Chondrocyte (in vitro differentiated cells): Measurements from ENCODE around the gene TAF11L11. TPM values are rescaled to one million over a fixed set of nuclear protein-coding genes. Genes with fewer than 3 reads are reported as not detected.

Experiments
- total RNA-seq: library from RNA; stranded (reverse); gene quantifications from 3 replicates; pipeline ENCODE4 v1.2.1, GENCODE V29; 2021

TAF11L11 gene
- total RNA-seq, 1 donor from 2014 or later: not detected

Other genes starting within 250 kb of the TAF11L11 start
- not detected in 3 replicates for gene TAF11L2, start 106.0 kb upstream of the TAF11L11 start, total RNA-seq
- not detected in 3 replicates for gene TAF11L3, start 85.8 kb upstream of the TAF11L11 start, total RNA-seq
- gene TAF11L4, start 82.4 kb upstream of the TAF11L11 start, total RNA-seq: not detected in 3 replicates
- not detected in 3 replicates for gene TAF11L5, start 78.9 kb upstream of the TAF11L11 start, total RNA-seq
- not detected in 3 replicates for gene TAF11L6, start 75.5 kb upstream of the TAF11L11 start, total RNA-seq
- not detected in 3 replicates for gene TAF11L7, start 18.4 kb upstream of the TAF11L11 start, total RNA-seq
- gene TAF11L8, start 13.2 kb upstream of the TAF11L11 start, total RNA-seq: not detected in 3 replicates
- not detected in 3 replicates for gene TAF11L9, start 9.8 kb upstream of the TAF11L11 start, total RNA-seq
- gene TAF11L10, start 6.4 kb upstream of the TAF11L11 start, total RNA-seq: not detected in 3 replicates
- not detected in 3 replicates for gene TAF11L12, start 6.2 kb downstream of the TAF11L11 start, total RNA-seq
- gene TAF11L13, start 27.9 kb downstream of the TAF11L11 start, total RNA-seq: not detected in 3 replicates
- gene TAF11L14, start 30.3 kb downstream of the TAF11L11 start, total RNA-seq: not detected in 3 replicates